Thyroid gland (tissue), 4 donors: ENCODE results near the gene FBXL20.

Experiments used
- POLR2A ChIP-seq, 2 donors: fragments of 450-650 bp; IDR thresholded peaks; one replicate each; pipeline ENCODE4 v1.6.1; 2017; ENCODE audit warnings: antibody characterized with exemption in 2 of 2, mild to moderate bottlenecking in 2 of 2, moderate library complexity in 1 of 2
- TF ChIP-seq, protein P1 (sequence below), 6 experiments: fragments of 200-600 bp in 3 of 6; fragments of 450-650 bp in 3 of 6; sonication (generic) in 3 of 6; IDR thresholded peaks; one replicate each; pipeline ENCODE4 v1.5.1; 2016 to 2019; ENCODE audit warnings: antibody characterized with exemption in 6 of 6, mild to moderate bottlenecking in 2 of 6, inconsistent platforms in 1 of 6, moderate library complexity in 1 of 6

GRCh38 chr17:39284685-39285084, 116.7 kb downstream of the FBXL20 start:
- TF ChIP-seq POLR2A (IDR thresholded peaks at IDR 0.05), result no peak
- TF ChIP-seq, protein P1, sequence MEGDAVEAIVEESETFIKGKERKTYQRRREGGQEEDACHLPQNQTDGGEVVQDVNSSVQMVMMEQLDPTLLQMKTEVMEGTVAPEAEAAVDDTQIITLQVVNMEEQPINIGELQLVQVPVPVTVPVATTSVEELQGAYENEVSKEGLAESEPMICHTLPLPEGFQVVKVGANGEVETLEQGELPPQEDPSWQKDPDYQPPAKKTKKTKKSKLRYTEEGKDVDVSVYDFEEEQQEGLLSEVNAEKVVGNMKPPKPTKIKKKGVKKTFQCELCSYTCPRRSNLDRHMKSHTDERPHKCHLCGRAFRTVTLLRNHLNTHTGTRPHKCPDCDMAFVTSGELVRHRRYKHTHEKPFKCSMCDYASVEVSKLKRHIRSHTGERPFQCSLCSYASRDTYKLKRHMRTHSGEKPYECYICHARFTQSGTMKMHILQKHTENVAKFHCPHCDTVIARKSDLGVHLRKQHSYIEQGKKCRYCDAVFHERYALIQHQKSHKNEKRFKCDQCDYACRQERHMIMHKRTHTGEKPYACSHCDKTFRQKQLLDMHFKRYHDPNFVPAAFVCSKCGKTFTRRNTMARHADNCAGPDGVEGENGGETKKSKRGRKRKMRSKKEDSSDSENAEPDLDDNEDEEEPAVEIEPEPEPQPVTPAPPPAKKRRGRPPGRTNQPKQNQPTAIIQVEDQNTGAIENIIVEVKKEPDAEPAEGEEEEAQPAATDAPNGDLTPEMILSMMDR (IDR thresholded peaks at IDR 0.05), result no peak
